A549 (cell line): ENCODE measurements around the gene PAQR7.

Source experiments
- CBX2 ChIP-seq: fragments of 200-600 bp; sonication (generic); IDR thresholded peaks from 2 replicates; pipeline ENCODE4 v1.6.1; 2016; ENCODE audit warnings: low read depth, mild to moderate bottlenecking, borderline replicate concordance
- CEBPB ChIP-seq, 2 experiments: fragments of >200 bp in 1 of 2; sonication (Bioruptor Twin) in 1 of 2; formaldehyde crosslinking in 1 of 2; IDR thresholded peaks; 2 replicates each; pipeline ENCODE4 v1.6.1; 2012 to 2016
- CTCF ChIP-seq: fragments of >200 bp; sonication (Bioruptor Twin); formaldehyde crosslinking; IDR thresholded peaks from 3 replicates; pipeline ENCODE4 v1.5.1; 2016
- EP300 ChIP-seq, 2 experiments: fragments of >200 bp; sonication (Bioruptor Twin); formaldehyde crosslinking; IDR thresholded peaks; 2 replicates in 1 of 2; 3 replicates in 1 of 2; pipeline ENCODE4 v1.6.1; 2016 to 2017
- KDM1A ChIP-seq: fragments of 200-600 bp; sonication (generic); IDR thresholded peaks from 2 replicates; pipeline ENCODE4 v1.6.1; 2016; ENCODE audit warnings: low read depth, mild to moderate bottlenecking
- REST ChIP-seq: fragments of 200-600 bp; sonication (generic); IDR thresholded peaks from 2 replicates; pipeline ENCODE4 v1.6.1; 2016; ENCODE audit warnings: antibody characterized with exemption, mild to moderate bottlenecking, moderate library complexity

- TF ChIP-seq EP300 (IDR thresholded peaks at IDR 0.05) = no peak
- no peak for TF ChIP-seq CTCF
- TF ChIP-seq REST = no peak
- TF ChIP-seq KDM1A = no peak
- no peak for TF ChIP-seq CBX2
- no peak for TF ChIP-seq CEBPB (IDR thresholded peaks at IDR 0.05)
These were observed 57.5 kb downstream of the PAQR7 start for GRCh38 chr1:25817840-25818501.
